HG03442 (cell line): Measurements from ENCODE around the gene COL4A5.

Experiments used
- ATAC-seq: cut with Tn5 transposase; IDR thresholded peaks from one replicate; pipeline ENCODE4 v1.9.1; 2021; ENCODE audit warnings: mild to moderate bottlenecking, moderate library complexity; ENCODE audit not compliant: unreplicated experiment

The COL4A5 gene

DNA sequence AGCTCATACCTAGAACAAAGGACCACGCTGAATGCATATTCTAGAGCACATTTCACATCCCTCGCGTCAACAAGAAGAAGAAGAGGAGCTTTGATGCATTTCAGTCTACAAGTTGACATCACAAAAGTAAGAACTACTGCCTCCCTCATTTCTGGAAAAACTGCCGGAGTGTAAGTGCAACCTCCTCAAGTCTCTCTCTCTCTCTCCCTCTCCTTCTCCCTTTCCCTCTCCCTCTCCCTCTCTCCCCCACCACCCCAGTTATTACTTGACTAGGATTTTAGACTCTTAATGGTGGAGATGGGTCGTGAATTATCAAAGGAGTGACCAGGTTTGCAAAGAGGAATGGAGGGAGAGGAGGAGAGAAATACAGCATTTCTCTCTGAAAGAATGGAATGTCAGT lies 298.1 kb downstream of the COL4A5 start:
- ATAC-seq, result no peak

DNA sequence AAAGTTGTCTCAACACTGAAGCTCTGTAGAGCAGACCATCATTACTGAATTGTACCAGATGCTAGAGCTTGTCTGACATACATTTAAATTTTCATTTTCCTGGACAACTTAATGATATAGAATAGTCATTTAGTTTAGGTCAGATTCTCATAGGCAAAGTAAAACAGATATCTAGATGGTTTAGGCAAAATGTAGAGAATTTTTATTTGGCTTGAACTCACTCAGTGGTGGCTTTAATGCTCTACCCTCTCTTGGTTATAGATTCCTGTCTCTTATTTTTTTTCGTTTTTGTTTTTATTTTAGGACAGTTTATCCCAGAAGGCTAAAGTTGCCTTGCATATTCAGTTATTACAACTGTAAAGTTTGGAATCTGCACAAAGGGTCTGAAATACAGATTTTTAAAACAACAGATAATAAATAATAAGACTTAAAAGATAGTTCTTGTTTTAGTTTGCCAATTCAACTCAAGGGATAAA lies 300.7 kb downstream of the COL4A5 start:
- no peak for ATAC-seq
